ENCODE results near the gene NTRK1. TPM values are rescaled to one million over a fixed set of nuclear protein-coding genes. Genes with fewer than 3 reads are reported as not detected.

Gene NTRK1
- total RNA-seq, 1 experiment from 2014 or later: 0.89 TPM

- TF ChIP-seq, protein P1, sequence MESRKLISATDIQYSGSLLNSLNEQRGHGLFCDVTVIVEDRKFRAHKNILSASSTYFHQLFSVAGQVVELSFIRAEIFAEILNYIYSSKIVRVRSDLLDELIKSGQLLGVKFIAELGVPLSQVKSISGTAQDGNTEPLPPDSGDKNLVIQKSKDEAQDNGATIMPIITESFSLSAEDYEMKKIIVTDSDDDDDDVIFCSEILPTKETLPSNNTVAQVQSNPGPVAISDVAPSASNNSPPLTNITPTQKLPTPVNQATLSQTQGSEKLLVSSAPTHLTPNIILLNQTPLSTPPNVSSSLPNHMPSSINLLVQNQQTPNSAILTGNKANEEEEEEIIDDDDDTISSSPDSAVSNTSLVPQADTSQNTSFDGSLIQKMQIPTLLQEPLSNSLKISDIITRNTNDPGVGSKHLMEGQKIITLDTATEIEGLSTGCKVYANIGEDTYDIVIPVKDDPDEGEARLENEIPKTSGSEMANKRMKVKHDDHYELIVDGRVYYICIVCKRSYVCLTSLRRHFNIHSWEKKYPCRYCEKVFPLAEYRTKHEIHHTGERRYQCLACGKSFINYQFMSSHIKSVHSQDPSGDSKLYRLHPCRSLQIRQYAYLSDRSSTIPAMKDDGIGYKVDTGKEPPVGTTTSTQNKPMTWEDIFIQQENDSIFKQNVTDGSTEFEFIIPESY (IDR thresholded peaks at IDR 0.05; ENCODE audit: extremely low read depth, insufficient replicate concordance, low read length): no peak
- TF ChIP-seq TCF7L2 (IDR thresholded peaks at IDR 0.05; ENCODE audit: borderline replicate concordance, extremely low read depth, insufficient read depth, insufficient read length): no peak
- no peak for TF ChIP-seq CBX3 (IDR thresholded peaks at IDR 0.05; ENCODE audit: low read depth)
These were observed 20.4 kb downstream of the NTRK1 start (continued) for GRCh38 chr1:156881101-156881500.

DNA sequence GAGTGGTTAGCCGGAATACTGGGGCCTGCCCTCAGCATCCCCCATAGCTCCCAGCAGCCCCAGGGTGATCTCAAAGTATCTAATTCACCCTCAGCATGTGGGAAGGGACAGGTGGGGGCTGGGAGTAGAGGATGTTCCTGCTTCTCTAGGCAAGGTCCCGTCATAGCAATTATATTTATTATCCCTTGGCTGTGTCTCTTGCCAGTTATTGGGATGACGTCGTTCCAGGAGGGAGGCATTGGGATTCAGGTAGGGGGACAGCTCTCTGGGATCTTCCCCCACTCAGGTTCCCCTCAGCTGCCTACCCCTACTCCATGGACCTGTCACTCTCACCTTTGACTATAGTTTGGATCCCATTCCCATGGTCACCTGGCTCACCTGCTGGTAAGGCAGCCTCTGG lies 21.0 kb downstream of the NTRK1 start:
- intact Hi-C loops (cut with micrococcal nuclease): no loop called here
- H4K20me1 ChIP-seq (ENCODE audit: insufficient read depth): no peaks in the 10 kb centered on the region
- H3K9me3 ChIP-seq (ENCODE audit: control insufficient read depth in 1 of 2, insufficient read depth in 1 of 2, low read depth in 1 of 2, low read length in 2 of 2): no peaks in the 10 kb centered on the region
- H3K9me2 ChIP-seq (ENCODE audit: insufficient read depth): no peaks in the 10 kb centered on the region
- no peak for ATAC-seq
- RAD21 ChIA-PET (ENCODE audit: low non-redundant PET in 1 of 2, low total read pairs in 2 of 2, uncharacterized antibody in 2 of 2, unreplicated experiment in 2 of 2): no interaction called here
- H3K4me2 ChIP-seq (ENCODE audit: low read length): no peak overlapping the region
- peaks cover 0 to 7% of the 10 kb centered on the region in 2 experiments; a peak in 1 of 4 replicates for H3K4me1 ChIP-seq (ENCODE audit: control insufficient read depth in 1 of 2, insufficient read depth in 2 of 2, low read length in 2 of 2)
- H2AFZ ChIP-seq (ENCODE audit: low read depth, low read length, poor library complexity, severe bottlenecking): no peak overlapping the region
- H3K27ac ChIP-seq (ENCODE audit: low read depth, low read length): no peak overlapping the region
- 0 out of 2 replicates have a peak, but pooled peaks cover 3% of the 10 kb centered on the region for H3K27me3 ChIP-seq (ENCODE audit: insufficient read depth, low read length)
- H3K4me3 ChIP-seq (replicated peaks in 1 of 2; ENCODE audit: low read depth in 1 of 2, low read length in 2 of 2): no peak overlapping the region
- H3K36me3 ChIP-seq (ENCODE audit: control insufficient read depth in 1 of 2, insufficient read depth in 2 of 2, low read length in 2 of 2): no peaks in the 10 kb centered on the region
- BruUV-seq (replicated peaks): no TSS peak
- H3K9ac ChIP-seq (ENCODE audit: low read length): no peak overlapping the region
- CTCF ChIA-PET: no interaction called here
- DNase-seq (ENCODE audit: low read depth, low spot score): no peak
- POLR2A ChIA-PET: no interaction called here
- no peaks in the 10 kb centered on the region for H3K79me2 ChIP-seq (ENCODE audit: insufficient read depth, low read length)
- TF ChIP-seq ZNF274 (IDR thresholded peaks at IDR 0.05; ENCODE audit: low read depth, low read length): no peak
- no peak for TF ChIP-seq CEBPB (IDR thresholded peaks at IDR 0.05; ENCODE audit: low read depth)
- TF ChIP-seq ATF3 (IDR thresholded peaks at IDR 0.05): no peak
- TF ChIP-seq, protein P1 (IDR thresholded peaks at IDR 0.05; ENCODE audit: extremely low read depth, insufficient replicate concordance, low read length): no peak
- TF ChIP-seq SP1 (IDR thresholded peaks at IDR 0.05; ENCODE audit: low read depth): no peak
- no peak for TF ChIP-seq YY1 (IDR thresholded peaks at IDR 0.05; ENCODE audit: extremely low read depth, insufficient replicate concordance, low read depth, low read length)
- no peak for TF ChIP-seq TCF7L2 (IDR thresholded peaks at IDR 0.05; ENCODE audit: borderline replicate concordance, extremely low read depth, insufficient read depth, insufficient read length)
- TF ChIP-seq CBX3 (IDR thresholded peaks at IDR 0.05; ENCODE audit: low read depth): no peak
- no peak for TF ChIP-seq ELF1 (IDR thresholded peaks at IDR 0.05; ENCODE audit: borderline replicate concordance, low read depth)
- TF ChIP-seq RAD21 (IDR thresholded peaks at IDR 0.05; ENCODE audit: low read depth): no peak
- TF ChIP-seq FOSL1 (IDR thresholded peaks at IDR 0.05; ENCODE audit: low read depth): no peak
- TF ChIP-seq EZH2phosphoT487 (IDR thresholded peaks at IDR 0.05; ENCODE audit: borderline replicate concordance): no peak
- no peak for TF ChIP-seq ZFX (IDR thresholded peaks at IDR 0.05)
- TF ChIP-seq EGR1 (IDR thresholded peaks at IDR 0.05; ENCODE audit: low read depth): no peak
- TF ChIP-seq, protein P2, sequence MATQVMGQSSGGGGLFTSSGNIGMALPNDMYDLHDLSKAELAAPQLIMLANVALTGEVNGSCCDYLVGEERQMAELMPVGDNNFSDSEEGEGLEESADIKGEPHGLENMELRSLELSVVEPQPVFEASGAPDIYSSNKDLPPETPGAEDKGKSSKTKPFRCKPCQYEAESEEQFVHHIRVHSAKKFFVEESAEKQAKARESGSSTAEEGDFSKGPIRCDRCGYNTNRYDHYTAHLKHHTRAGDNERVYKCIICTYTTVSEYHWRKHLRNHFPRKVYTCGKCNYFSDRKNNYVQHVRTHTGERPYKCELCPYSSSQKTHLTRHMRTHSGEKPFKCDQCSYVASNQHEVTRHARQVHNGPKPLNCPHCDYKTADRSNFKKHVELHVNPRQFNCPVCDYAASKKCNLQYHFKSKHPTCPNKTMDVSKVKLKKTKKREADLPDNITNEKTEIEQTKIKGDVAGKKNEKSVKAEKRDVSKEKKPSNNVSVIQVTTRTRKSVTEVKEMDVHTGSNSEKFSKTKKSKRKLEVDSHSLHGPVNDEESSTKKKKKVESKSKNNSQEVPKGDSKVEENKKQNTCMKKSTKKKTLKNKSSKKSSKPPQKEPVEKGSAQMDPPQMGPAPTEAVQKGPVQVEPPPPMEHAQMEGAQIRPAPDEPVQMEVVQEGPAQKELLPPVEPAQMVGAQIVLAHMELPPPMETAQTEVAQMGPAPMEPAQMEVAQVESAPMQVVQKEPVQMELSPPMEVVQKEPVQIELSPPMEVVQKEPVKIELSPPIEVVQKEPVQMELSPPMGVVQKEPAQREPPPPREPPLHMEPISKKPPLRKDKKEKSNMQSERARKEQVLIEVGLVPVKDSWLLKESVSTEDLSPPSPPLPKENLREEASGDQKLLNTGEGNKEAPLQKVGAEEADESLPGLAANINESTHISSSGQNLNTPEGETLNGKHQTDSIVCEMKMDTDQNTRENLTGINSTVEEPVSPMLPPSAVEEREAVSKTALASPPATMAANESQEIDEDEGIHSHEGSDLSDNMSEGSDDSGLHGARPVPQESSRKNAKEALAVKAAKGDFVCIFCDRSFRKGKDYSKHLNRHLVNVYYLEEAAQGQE (IDR thresholded peaks at IDR 0.05; ENCODE audit: low read depth): no peak
- TF ChIP-seq EZH2 (IDR thresholded peaks at IDR 0.05): no peak

Measured in HCT116 (cell line).